Smooth muscle cell (in vitro differentiated cells): ENCODE data around the gene EMP3. TPM values are rescaled to one million over a fixed set of nuclear protein-coding genes. Genes with fewer than 3 reads are reported as not detected.

Source experiments
- polyA plus RNA-seq: library from polyadenylated mRNA; unstranded; fragments of >200 nt; fragmentation: Nextera tagmentation; extraction: Ambion mirVana; gene quantifications from 2 replicates; pipeline ENCODE4 v1.2.1, GENCODE V29; 2016
- total RNA-seq: library from RNA; depleted of rRNA; stranded (reverse); fragments of >200 nt; gene quantifications from 2 replicates; pipeline ENCODE4 v1.2.3, GENCODE V29; 2014

Gene EMP3
- total and polyA plus RNA-seq, 2 experiments from 2014 or later = 95.2 to 458 TPM

Other genes starting within 250 kb of the EMP3 start
- gene PLA2G4C, start 214.7 kb upstream of the EMP3 start, total RNA-seq = 0.40 and 0.63 TPM in 2 replicates
- 1.7 and 3.3 TPM in 2 replicates for gene PLA2G4C, start 214.7 kb upstream of the EMP3 start, polyA plus RNA-seq
- 9.8 and 16.5 TPM in 2 replicates for gene LIG1, start 155.2 kb upstream of the EMP3 start, total RNA-seq
- 26.1 and 38.5 TPM in 2 replicates for gene LIG1, start 155.2 kb upstream of the EMP3 start, polyA plus RNA-seq
- gene ZSWIM9, start 154.9 kb upstream of the EMP3 start, total RNA-seq = 0.18 and 1.3 TPM in 2 replicates
- gene ZSWIM9, start 154.9 kb upstream of the EMP3 start, polyA plus RNA-seq = 1.3 and 1.6 TPM in 2 replicates
- gene CARD8, start 69.6 kb upstream of the EMP3 start, total RNA-seq = 17.7 and 30.0 TPM in 2 replicates
- 9.0 and 9.3 TPM in 2 replicates for gene CARD8, start 69.6 kb upstream of the EMP3 start, polyA plus RNA-seq
- gene ZNF114, start 55.5 kb upstream of the EMP3 start, total RNA-seq = 0.22 and 1.5 TPM in 2 replicates
- gene ZNF114, start 55.5 kb upstream of the EMP3 start, polyA plus RNA-seq = 0.67 and 3.2 TPM in 2 replicates
- gene TMEM143, start 38.4 kb downstream of the EMP3 start, total RNA-seq = 3.0 and 3.8 TPM in 2 replicates
- gene TMEM143, start 38.4 kb downstream of the EMP3 start, polyA plus RNA-seq = 11.2 and 18.7 TPM in 2 replicates
- gene SYNGR4, start 38.8 kb downstream of the EMP3 start, total RNA-seq = not detected in 2 replicates
- gene SYNGR4, start 38.8 kb downstream of the EMP3 start, polyA plus RNA-seq = 0.98 TPM in 1 of 2 replicates, not detected in the other
- gene KDELR1, start 66.0 kb downstream of the EMP3 start, total RNA-seq = 203 and 239 TPM in 2 replicates
- gene KDELR1, start 66.0 kb downstream of the EMP3 start, polyA plus RNA-seq = 296 and 315 TPM in 2 replicates
- gene GRIN2D, start 68.1 kb downstream of the EMP3 start, total RNA-seq = 3.5 and 4.0 TPM in 2 replicates
- gene GRIN2D, start 68.1 kb downstream of the EMP3 start, polyA plus RNA-seq = 10.7 and 12.7 TPM in 2 replicates
- gene GRWD1, start 120.4 kb downstream of the EMP3 start, total RNA-seq = 11.7 and 22.1 TPM in 2 replicates
- 23.6 and 25.7 TPM in 2 replicates for gene GRWD1, start 120.4 kb downstream of the EMP3 start, polyA plus RNA-seq
- gene KCNJ14, start 130.0 kb downstream of the EMP3 start, total RNA-seq = 1.2 and 1.8 TPM in 2 replicates
- gene KCNJ14, start 130.0 kb downstream of the EMP3 start, polyA plus RNA-seq = 1.7 and 2.0 TPM in 2 replicates
- 44.5 and 49.7 TPM in 2 replicates for gene CYTH2, start 143.8 kb downstream of the EMP3 start, total RNA-seq
- 62.1 and 95.0 TPM in 2 replicates for gene CYTH2, start 143.8 kb downstream of the EMP3 start, polyA plus RNA-seq
- gene LMTK3, start 186.3 kb downstream of the EMP3 start, total RNA-seq = 1.1 and 3.1 TPM in 2 replicates
- gene LMTK3, start 186.3 kb downstream of the EMP3 start, polyA plus RNA-seq = 0.66 and 1.8 TPM in 2 replicates
- 1.7 TPM in 1 of 2 replicates, not detected in the other for gene SULT2B1, start 226.6 kb downstream of the EMP3 start, total RNA-seq
- gene SULT2B1, start 226.6 kb downstream of the EMP3 start, polyA plus RNA-seq = 0.13 and 2.3 TPM in 2 replicates